ENCODE measurements around the gene ELAVL3. TPM values are rescaled to one million over a fixed set of nuclear protein-coding genes. Genes with fewer than 3 reads are reported as not detected.

ELAVL3 gene
- total RNA-seq, 4 donors from 2014 or later = not detected

- DNase-seq (ENCODE audit: low spot score in 2 of 2) = no peak
- peaks cover 8% of the 10 kb centered on the region for H3K4me1 ChIP-seq
- no peaks in the 10 kb centered on the region for H3K36me3 ChIP-seq
- no peak for TF ChIP-seq POLR2AphosphoS5 (IDR thresholded peaks at IDR 0.05)
- TF ChIP-seq, protein P1, sequence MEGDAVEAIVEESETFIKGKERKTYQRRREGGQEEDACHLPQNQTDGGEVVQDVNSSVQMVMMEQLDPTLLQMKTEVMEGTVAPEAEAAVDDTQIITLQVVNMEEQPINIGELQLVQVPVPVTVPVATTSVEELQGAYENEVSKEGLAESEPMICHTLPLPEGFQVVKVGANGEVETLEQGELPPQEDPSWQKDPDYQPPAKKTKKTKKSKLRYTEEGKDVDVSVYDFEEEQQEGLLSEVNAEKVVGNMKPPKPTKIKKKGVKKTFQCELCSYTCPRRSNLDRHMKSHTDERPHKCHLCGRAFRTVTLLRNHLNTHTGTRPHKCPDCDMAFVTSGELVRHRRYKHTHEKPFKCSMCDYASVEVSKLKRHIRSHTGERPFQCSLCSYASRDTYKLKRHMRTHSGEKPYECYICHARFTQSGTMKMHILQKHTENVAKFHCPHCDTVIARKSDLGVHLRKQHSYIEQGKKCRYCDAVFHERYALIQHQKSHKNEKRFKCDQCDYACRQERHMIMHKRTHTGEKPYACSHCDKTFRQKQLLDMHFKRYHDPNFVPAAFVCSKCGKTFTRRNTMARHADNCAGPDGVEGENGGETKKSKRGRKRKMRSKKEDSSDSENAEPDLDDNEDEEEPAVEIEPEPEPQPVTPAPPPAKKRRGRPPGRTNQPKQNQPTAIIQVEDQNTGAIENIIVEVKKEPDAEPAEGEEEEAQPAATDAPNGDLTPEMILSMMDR (IDR thresholded peaks at IDR 0.05) = peak in 1 of 2 donors; percentile 34
- H3K4me3 ChIP-seq = no peak overlapping the region
- peaks cover 11% of the 10 kb centered on the region for H3K27me3 ChIP-seq
- 46% methylated on average over 34 of the region's 44 CpGs for WGBS
- H3K27ac ChIP-seq = no peak overlapping the region
- no peaks in the 10 kb centered on the region for H3K9me3 ChIP-seq
These were observed 74.8 kb downstream of the ELAVL3 start for GRCh38 chr19:11405846-11406643.

DNA sequence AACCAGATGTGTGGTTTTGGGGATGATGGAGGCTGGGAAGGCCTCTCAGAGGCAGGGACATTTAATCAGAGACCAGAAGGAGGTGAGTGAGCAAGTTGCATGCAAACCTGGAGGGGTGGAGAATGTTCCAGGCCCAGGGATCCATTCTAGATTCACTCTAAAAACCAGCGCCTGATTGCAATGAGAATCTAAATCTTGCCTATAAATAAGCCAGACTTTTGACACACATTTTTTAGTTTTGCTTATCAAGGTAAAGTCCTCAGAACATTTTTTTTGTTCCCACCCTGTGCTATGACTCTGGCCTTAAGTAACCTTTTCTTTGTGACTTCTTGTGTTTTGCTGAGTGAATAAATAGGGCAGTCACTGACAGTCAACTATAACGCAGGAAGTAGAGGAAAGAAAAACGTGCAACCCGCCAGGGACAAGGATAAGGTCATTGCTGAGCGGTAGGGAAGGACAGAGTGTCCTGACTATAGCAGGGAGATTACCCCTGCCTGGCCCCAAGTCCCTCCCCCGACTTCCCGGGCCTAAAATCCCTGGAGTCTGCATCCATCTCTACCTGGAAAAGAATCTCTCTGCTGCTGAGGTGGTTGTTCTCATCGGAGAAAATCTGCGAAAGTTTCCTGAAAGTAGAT, 76.1 kb downstream of the ELAVL3 start:
- 67% methylated on average over 9 of the region's 9 CpGs for WGBS
- H3K4me1 ChIP-seq = peaks cover 8% of the 10 kb centered on the region
- H3K27me3 ChIP-seq = peaks cover 11% of the 10 kb centered on the region
- TF ChIP-seq, protein P1 (IDR thresholded peaks at IDR 0.05) = no peak
- no peak overlapping the region for H3K27ac ChIP-seq
- H3K9me3 ChIP-seq = no peaks in the 10 kb centered on the region
- no peaks in the 10 kb centered on the region for H3K36me3 ChIP-seq
- DNase-seq (ENCODE audit: low spot score in 2 of 2) = no peak
- H3K4me3 ChIP-seq = no peak overlapping the region

GRCh38 chr19:11401808-11402543, 78.9 kb downstream of the ELAVL3 start:
- no peak for DNase-seq (ENCODE audit: low spot score in 2 of 2)
- Histone ChIP-seq H3K27me3 (peaks cover 8% of the 10 kb centered on the region), H3K36me3 (no peaks in the 10 kb centered on the region), H3K9me3 (no peaks in the 10 kb centered on the region), H3K4me3 (no peak overlapping the region), H3K27ac (no peak overlapping the region), H3K4me1 (peaks cover 8% of the 10 kb centered on the region)
- TF ChIP-seq POLR2A (IDR thresholded peaks at IDR 0.05) (no peak), EP300 (IDR thresholded peaks at IDR 0.05) (no peak), POLR2AphosphoS5 (IDR thresholded peaks at IDR 0.05) (no peak)
- TF ChIP-seq, protein P1 (IDR thresholded peaks at IDR 0.05) = no peak
- 66% methylated on average over 6 of the region's 9 CpGs for WGBS

Other genes starting within 250 kb of the ELAVL3 start
- not detected for gene ANGPTL8, start 241.4 kb downstream of the ELAVL3 start, total RNA-seq
- gene DOCK6, start 218.5 kb downstream of the ELAVL3 start, total RNA-seq = 100 to 1,000 TPM in 2 of 4 donors, 10 to 100 TPM in 2; 69.7 to 188 (median 98.3) TPM
- not detected for gene TSPAN16, start 184.9 kb downstream of the ELAVL3 start, total RNA-seq
- 100 to 1,000 TPM in 2 of 4 donors, 10 to 100 TPM in 2; 68.7 to 132 (median 98.3) TPM for gene RAB3D, start 141.4 kb downstream of the ELAVL3 start, total RNA-seq
- gene TMEM205, start 134.8 kb downstream of the ELAVL3 start, total RNA-seq = 100 to 1,000 TPM; 202 to 245 (median 207) TPM
- 10 to 100 TPM in 3 of 4 donors, 1 to 10 TPM in 1; 8.0 to 58.3 (median 14.3) TPM for gene CCDC159, start 134.5 kb downstream of the ELAVL3 start, total RNA-seq
- 10 to 100 TPM; 18.9 to 32.1 (median 22.5) TPM for gene PLPPR2, start 125.6 kb downstream of the ELAVL3 start, total RNA-seq
- gene SWSAP1, start 106.4 kb downstream of the ELAVL3 start, total RNA-seq = 1 to 10 TPM; 1.6 to 3.7 (median 2.6) TPM
- 1 to 10 TPM; 1.2 to 5.1 (median 2.9) TPM for gene EPOR, start 96.7 kb downstream of the ELAVL3 start, total RNA-seq
- gene RGL3, start 61.7 kb downstream of the ELAVL3 start, total RNA-seq = 1 to 10 TPM; 1.4 to 4.3 (median 3.5) TPM
- 1 to 10 TPM in 1 of 4 donors, under 1 TPM in 2, not detected in 1; 0.23 to 1.0 (median 0.48) TPM for gene ODAD3, start 45.9 kb downstream of the ELAVL3 start, total RNA-seq
- gene PRKCSH, start 45.4 kb downstream of the ELAVL3 start, total RNA-seq = 100 to 1,000 TPM; 119 to 164 (median 124) TPM
- gene ZNF653, start 24.8 kb upstream of the ELAVL3 start, total RNA-seq = 10 to 100 TPM; 10.1 to 19.1 (median 11.8) TPM
- 10 to 100 TPM; 40.4 to 65.7 (median 57.8) TPM for gene ECSIT, start 48.1 kb upstream of the ELAVL3 start, total RNA-seq
- 10 to 100 TPM; 19.9 to 31.6 (median 24.2) TPM for gene CNN1, start 57.8 kb upstream of the ELAVL3 start, total RNA-seq
- gene ELOF1, start 78.2 kb upstream of the ELAVL3 start, total RNA-seq = 10 to 100 TPM; 30.6 to 55.3 (median 41.1) TPM
- gene ACP5, start 96.6 kb upstream of the ELAVL3 start, total RNA-seq = 10 to 100 TPM; 18.0 to 40.1 (median 32.8) TPM
- 1 to 10 TPM; 6.1 to 8.9 (median 7.9) TPM for gene ZNF627, start 116.4 kb upstream of the ELAVL3 start, total RNA-seq